NCI-H2107 treated with DMSO at 0.1 percent for 48 hours (cell line): Measurements from ENCODE around the gene ZBTB46.
"Not testable (repeated sequence)": the region's sequence is repeated elsewhere in the genome, so short reads cannot be mapped to it uniquely, and the experiment has no call there.

Source experiments
- DNase-seq: peaks from one replicate; lab custom pipeline; 2025; ENCODE audit not compliant: unreplicated experiment; lab: John Stamatoyannopoulos, UW

Gene ZBTB46

DNA sequence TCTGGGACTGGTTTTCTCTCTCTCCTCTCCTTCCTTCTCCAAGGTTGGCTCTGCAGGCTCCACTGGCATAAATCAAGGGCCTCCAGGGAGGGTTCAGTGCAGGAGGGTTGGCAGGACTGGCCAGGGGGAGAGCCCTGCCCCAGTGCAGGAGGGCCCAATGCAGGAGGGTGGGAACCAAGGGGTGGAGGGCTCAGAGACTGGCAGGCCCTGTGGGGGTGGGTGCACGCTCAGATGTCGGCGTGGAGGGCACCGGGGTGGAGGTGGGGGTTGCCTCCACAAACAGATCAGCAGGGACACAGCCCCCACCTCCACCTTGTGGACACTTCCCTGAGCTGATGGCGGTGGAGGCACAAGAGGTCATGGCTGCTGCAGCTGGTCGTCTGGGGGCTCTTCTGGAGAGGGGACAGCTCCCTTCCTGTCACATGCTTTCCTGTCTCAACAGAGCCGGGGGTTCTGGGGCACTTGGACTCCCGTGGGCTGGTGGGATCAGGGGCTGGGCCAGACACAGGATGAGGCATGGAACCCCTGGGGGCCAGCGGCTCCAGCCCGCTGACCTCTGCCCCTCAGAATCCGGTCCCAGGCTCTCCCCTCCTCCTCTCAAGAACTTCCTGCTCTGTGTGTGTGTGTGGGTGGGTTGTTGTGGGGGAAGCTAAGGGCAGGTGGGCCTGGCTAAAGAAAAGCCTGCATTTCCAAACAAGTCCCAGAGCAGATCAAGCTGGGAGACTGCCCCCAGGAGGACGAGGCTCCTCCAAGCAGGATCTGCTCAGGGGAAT lies 27.5 kb upstream of the ZBTB46 start:
- DNase-seq = no peak

DNA sequence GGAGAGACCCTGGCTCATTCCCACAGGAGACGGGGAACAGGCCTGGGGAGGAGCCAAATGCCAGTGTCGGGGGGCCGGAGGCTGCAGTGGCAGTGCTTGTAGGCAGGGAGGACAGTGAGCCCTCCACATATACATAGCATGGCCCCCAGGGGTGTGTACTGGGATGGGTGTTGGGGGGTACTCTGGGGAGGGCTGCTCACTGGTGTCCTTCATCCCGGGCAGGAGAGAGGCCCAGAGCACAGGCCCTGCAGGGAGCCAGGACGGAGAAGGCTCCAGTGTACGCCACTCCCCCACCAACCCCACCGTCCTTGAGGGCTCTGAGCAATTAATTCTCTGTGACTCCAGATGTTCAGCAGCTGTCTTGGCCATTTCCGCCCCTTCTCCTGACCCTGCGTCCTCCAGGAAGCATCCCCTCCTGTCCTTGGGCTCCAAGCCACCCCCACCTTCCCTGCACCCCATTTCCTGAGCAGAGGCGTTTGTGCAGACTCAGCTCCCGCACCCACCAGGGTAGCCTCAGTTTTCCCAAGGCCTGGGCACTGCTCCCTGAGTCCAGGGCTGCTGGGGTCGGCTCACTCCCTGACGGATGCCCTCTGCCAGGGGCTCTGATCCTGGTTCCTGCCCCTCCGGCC lies 26.8 kb upstream of the ZBTB46 start:
- DNase-seq = no peak

DNA sequence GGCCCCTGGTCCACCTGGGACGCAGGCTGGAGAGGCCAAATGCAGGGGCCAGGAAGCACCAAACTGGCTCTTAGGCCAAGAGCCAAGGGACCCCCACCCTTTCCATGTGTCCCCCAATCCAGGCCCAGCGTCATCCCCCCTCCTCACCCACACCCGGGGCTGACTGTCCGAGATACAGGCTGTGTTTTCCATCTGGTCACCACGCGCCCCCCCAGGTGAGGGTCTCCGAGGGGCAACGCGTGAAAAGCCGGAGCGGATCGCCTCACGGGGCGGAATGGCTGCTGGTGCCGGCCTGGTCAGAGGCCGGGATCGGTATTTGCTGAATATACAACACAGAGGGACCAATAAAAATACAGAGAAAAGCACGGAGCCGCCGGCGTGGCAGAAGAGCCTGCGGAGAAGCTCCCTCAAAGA lies 25.0 kb upstream of the ZBTB46 start:
- no peak for DNase-seq

DNA sequence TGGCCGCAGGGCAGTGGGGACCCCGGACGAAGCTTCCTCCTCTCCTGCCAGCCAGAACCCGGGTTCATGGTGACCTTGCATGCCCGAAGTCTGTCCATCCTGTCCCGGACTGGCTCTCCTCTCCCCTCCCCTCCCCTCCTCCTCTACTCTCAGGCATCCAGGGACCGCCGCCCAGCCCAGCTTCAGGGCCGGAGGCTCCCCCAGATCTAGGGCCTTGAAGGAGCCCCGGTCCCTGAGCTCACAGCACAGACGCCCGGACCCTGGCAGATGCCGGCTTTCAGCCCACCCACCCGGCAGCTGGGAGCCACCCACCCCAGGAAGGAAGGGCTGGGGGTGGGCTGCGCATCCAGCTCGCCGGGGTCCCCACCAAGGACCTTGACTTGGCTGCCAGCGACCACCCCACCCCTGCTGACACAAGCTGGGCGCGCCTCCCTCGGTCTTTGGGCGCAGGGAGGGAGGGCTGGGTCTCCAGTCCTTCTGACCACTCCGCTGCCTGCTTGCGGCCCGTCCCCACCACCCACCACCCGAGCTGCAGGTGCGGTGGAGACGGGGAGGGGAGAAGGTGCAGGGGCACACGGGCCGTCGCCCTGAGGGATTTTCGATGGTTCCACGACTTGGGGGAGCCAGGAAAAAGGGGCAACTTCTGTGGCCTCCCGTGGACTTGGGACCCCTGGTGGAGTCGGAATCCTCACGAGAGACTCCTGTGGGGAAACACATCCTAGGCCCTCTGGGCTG lies 24.5 kb upstream of the ZBTB46 start:
- DNase-seq = no peak

DNA sequence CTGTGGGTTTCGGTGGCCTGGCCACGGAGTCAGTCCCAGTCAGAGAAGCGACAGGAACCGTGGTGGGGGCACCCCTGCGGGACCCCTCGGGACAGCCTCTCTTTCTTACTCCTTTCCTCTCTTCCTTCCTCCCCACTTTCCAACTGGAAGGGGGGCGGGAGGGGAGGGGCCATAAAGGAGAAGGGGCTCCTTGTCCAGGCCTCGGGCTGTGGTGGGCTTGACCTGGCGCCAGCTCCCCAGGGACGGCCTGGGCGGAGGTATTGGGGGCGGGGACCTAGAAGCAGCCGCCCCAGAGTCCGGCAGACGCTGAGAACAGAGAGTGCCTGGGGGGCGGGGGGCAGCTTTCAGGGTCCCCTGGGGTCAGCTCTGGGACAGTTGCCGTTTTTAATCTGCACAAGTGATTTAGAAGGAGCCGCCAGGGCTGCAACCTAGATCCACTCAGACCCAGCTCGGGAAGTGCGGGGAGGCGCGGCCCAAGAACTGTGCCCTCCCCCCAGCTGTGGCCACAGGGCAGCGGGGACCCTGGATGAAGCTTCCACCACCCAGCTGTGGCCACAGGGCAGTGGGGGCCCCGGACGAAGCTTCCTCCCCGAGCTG lies 23.8 kb upstream of the ZBTB46 start:
- no peak for DNase-seq

DNA sequence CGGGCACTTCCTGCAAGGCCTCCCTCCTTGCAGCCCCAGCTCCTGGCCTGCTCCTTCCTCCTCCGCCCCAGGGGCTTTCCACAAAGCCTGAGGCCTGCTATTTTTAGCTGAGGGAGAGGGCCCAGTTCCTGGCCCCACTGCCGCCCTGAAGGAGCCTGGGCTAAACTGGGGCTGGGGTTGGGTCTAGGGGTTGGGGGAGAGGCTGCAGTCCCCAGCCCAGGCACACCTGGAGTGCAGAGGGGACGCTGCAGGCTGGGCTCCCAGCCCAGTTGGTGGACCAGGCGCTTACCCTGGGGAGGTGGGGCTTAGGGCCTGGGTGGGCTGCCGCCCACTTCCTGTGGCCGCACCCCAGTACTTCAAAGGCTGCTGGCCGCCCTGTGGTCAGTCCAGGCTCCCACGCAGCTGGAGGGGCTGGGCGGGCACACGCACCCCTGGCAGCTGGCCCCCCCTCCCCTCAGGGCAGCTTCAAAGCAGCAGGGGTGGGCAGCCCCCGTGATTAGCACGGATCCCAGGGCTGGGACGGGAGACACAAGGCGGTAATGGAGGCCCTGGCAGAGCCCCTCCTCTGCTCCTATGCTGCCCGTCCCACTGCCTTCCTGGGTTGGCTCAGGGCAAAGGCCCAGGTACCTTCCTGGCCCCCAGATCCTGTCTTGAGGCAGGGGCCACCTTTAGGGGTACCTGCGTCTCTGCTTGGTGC lies 23.2 kb upstream of the ZBTB46 start:
- DNase-seq = no peak

DNA sequence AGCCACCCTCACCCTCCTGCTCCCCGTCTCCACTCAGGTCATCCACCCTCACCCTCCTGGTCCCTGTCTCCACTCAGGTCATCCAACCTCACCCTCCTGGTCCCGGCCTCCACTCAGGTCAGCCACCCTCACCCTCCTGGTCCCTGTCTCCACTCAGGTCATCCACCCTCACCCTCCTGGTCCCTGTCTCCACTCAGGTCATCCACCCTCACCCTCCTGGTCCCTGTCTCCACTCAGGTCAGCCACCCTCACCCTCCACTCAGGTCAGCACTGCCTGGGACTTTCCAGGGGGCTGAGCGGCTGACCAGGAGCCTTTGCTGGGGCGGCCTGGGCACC lies 22.6 kb upstream of the ZBTB46 start:
- not testable (repeated sequence) for DNase-seq

DNA sequence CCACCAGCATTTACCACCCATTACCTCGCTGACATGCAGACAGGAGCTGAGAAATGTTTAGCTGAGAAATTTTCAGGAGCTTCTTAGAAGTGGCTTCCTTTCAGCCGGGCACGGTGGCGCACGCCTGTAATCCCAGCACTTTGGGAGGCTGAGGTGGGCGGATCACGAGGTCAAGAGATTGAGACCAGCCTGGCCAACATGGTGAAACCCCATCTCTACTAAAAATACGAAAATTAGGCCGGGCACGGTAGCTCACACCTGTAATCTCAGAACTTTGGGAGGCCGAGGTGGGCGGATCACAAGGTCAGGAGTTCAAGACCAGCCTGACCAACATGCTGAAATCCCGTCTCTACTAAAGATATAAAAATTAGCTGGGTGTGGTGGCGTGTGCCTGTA lies 20.5 kb upstream of the ZBTB46 start:
- DNase-seq = not testable (repeated sequence)

DNA sequence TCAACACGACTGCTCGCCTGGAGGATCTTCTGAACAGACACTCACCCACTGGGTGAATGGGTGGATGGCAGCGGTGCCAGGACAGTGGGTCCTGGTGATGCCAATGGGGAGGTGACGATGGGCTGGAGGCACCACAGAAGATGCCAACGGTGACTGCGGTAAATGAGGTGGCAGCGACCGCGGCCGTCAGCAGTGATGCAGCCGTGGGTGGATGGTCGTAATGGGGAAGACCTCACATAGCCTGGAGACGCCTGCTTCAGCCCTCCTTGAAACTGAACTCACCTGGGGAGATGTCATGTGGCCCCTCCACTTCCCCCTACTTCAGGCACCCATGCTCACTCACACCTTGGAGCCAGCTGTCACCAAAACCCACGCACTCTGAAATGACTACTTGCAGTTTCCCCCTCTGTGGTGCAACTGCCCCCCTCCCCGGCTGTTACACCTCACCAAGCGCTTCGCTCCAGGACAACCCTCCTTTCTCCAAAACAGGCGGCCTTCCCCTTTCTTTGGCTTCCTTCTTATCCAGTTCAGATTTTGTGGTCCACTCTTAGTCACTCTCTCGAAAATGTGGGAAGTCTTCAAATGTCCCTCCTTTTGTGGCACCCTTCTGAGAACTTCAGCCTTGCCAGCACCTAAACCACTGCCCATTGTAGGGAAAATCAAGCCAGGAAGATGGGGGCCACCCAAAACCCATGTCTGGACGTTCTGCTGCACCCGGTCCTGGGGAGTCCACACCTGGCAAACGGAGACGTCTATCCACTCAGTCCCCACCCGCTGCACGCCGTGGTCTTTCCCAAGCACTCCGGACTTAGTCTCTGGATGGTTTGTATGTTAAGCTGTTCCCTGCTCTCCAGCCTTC lies 19.9 kb upstream of the ZBTB46 start:
- no peak for DNase-seq

DNA sequence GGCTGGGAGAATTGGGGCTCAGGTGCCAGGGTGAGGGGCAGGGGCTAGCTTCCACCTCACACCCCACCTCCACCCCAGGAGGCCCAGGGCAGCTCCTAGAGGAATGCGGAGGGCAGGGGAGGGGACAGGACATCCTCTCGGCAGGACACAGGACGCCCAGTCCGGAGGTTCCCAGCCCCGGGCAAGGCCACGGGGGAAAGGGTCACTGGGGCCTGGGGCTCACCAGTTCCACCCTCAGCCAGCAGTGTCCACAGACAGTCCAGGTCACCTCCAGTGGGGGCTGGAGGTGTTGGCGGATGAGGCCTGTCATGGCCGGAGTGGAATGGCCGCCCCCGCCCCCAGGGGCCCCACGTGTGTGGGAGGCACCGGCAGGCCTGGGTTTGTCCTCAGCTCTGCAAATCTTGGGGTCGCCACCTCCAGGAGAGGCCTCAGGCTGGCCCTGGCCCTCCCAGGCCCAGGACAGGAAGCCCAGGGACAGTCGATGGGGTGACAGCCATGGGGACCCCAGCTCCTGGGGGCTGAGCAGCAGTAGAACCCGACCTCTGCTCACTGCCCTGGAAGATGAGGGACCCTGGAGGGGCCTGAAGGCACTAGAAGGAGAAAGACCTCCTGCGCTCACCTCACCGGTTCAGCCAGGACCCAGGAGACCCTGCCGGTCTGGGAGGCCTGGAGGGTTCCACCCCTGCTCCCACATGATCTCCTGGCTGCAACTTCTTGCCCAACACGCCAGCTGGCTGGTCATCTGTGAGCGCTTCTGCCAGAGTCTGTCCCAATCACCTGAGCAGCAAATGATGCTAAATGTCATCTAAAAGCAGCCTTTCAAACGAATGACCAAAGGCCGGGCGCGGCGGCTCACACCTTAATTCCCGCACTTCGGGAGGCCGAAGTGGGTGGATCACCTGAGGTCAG lies 17.2 kb upstream of the ZBTB46 start:
- no peak for DNase-seq

DNA sequence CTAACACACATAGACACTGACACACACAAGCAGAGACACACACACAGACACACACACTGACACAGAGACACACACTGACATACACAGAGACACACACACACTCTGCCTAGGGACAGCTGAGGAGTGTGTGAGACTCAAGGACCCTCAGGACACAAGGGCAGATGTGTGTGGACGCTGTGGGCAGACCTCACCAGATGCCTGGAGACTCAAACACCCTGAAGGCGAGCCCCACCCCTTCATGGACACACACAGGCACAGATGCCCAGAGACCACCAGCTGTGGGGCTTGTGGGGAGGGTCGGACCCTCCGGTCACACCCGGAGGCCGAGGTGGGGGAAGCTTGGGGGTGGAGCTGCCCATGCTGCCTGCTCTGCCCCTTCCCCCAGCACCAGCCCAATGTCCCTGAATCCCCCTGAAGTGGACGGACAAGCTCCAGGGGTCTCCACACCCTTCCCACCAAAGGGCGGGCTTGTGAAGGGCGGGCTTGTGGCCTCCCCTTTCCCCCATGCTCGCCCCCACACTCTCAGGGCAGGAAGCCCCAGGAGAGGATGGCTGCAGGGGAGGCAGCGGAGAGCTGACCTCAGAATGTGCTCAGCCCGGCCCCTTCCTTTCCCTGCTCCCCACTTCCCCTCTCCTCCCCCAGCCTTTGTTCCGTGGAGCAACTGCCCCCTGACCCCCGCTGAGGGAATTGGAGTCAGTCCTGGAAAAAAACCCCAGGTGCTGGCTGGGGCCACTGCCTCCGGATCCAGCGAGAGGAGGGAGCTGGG lies 16.4 kb upstream of the ZBTB46 start:
- DNase-seq = no peak

DNA sequence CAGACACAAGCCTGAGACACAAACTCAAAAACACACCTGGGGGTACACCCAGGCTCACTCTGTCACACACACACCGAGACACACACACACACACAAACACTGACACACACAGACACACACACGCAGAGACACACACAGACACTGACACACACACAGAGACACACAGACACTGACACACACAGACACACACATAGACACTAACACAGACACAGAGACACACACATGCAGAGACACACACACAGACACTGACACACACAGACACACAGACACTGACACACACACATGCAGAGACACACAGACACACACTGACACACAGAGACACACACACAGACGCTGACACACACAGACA lies 15.8 kb upstream of the ZBTB46 start:
- DNase-seq = no peak

DNA sequence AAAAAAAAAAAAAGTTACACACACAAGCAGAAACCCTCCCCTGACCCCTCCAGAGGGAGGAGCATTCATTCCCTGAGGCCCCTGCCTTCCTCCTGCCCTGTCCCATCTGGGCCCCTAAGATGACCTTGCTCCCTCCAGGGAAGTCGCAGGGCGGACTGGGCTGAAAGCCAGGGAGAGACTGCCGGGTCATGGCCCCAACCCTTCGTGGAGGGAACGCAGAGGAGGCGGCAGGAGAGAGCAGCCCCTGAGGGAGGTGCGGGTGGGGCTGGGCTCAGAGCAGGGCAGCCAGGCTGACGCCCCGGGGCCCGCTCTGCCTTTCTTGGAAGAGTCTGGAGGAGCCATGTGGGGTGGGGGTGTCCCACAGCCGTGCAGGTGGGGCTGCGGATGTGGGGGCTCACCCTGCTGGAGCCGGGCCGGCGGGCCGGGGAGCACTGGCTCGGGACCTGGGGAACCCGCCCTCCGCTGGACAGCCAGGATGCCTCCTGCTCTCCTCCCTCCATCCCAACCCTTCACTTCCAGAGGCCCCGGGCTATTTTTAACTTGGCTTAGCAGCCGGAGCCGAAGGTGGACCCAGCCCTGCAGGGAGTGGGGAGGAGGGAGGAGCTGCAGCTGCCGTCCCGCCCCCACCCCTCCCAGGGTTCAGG lies 15.2 kb upstream of the ZBTB46 start:
- DNase-seq = no peak

DNA sequence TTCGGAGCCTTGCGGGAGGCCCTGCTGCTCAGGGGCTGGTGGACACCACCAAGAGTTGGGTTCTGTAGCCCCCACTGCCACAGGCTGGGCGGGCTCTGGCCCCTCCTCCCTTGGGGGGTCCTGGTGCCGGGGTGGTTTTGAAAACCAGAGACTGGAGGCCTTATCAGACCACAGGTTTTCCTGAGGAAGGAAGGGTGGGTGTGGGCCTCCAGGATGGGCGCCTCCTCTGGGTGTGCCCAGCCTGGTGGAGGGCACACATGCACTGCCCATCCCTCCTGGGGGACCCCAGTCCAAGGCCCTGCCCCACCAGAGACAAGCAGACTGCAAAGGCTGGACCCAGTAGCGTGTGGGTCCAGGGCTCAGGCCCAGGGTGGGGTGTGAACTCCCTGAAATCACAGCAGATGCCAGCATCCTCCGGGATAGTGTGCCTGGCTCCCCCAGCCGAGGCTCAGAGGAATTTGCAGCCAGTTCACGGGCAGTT lies 13.5 kb upstream of the ZBTB46 start:
- DNase-seq = no peak

DNA sequence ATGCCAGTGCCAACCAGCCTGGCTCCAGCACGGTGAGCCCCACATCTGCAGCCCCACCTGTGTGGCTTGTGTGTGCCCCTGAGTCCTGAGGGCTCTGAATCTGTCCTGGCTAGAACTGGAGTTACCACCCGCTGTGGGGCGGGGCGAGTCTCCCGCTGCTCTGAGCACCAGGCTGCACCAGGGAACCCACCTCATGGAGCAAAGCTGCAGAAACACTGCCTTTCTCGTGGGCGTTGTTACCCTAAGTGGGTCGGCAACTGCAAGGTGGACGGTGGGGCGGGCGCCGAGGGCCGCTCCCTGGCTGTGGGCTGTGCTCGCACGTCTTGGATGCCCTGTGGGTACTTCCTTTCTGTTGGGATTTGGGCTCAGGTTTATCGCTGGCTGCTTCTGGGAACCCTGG lies 12.7 kb upstream of the ZBTB46 start:
- no peak for DNase-seq

DNA sequence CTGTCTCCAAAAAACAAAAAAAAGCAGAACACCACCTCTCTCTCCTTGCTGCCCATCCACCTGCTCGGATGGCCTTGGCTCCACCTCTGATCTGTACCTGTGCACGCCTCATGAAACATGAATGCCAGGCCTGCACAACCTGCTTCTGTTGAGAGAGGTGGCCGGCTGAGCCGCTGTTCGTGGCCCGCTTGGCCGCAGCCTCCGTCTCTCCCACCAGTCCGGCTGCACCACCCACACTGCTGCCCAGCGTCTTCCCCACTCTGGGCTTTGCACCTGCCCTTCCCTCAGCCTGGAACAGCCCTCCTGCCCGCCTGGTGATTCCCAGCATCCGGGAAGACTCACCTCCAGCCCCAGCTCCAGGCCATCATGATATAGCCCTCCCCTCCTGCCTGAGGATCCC lies 12.2 kb upstream of the ZBTB46 start:
- DNase-seq = no peak

DNA sequence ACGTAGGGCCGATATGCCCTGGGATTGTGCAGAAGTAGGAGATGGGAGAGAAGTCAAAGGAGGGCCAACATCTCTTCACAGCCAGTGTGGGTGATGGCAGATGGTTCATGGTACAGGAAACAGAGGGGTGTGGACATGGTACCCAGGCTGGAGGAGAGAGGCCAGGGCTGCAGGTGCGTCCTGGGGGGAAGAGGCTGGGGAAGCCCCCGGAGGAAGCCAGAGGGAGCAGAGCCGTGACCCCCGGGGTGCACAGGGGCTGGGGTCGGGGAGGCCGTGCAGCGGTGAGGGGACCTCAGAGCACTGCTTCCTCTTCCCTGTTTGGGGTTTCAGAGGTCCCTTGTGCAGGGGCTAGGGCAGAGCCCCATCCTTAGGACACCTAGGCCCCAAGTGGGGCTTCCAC lies 11.2 kb upstream of the ZBTB46 start:
- no peak for DNase-seq

DNA sequence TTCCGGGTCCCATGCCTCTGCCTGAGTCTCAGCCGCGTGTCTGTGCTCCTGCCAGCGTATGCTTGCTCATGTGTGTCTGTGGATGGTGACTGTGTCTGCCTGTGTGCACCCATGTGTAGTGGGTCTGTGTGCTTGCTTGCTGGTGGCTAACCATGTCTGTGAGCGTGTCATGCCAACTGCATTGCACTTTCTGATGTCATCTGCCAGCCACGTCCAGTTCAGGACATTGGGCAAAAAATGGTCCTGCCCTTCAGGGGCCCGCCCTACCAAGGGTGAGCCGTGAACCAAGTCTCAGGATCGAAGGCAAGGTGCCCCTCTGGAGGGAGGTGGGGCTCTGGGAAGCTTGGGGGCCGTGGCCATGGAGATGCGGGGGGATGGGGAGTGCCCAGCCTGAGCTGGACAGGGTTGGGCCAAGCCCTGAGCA lies 9.4 kb upstream of the ZBTB46 start:
- no peak for DNase-seq
